Fibroblast of lung (primary cell): ENCODE results near the gene PSG4. TPM values are rescaled to one million over a fixed set of nuclear protein-coding genes. Genes with fewer than 3 reads are reported as not detected.
A peak's percentile ranks its signal among the peaks of the same experiment; 100 is the strongest.
"Not testable (repeated sequence)": the region's sequence is repeated elsewhere in the genome, so short reads cannot be mapped to it uniquely, and the experiment has no call there.

Source experiments
- DNase-seq, 2 donors: peaks; one replicate each; pipeline versions ENCODE4 v3.0.0 to v3.0.0-alpha.2; 2010; ENCODE audit warnings: low read depth in 2 of 2
- H2AFZ ChIP-seq: 2 replicates; pipeline ENCODE4 v1.5.1; 2012; ENCODE audit warnings: low read length, control low read depth, inconsistent platforms
- H3K27ac ChIP-seq: 2 replicates; pipeline ENCODE4 v1.5.1; 2011; ENCODE audit warnings: low read length, control low read depth; ENCODE audit not compliant: insufficient read depth
- H3K27me3 ChIP-seq: 2 replicates; pipeline ENCODE4 v1.5.1; 2011; ENCODE audit warnings: mild to moderate bottlenecking, low read length; ENCODE audit not compliant: control insufficient read depth, insufficient read depth
- H3K36me3 ChIP-seq: 2 replicates; pipeline ENCODE4 v1.5.1; 2011; ENCODE audit warnings: low read length; ENCODE audit not compliant: control insufficient read depth, insufficient read depth
- H3K4me1 ChIP-seq: 2 replicates; pipeline ENCODE4 v1.5.1; 2011; ENCODE audit warnings: low read length; ENCODE audit not compliant: control insufficient read depth, insufficient read depth; ENCODE audit errors: extremely low read depth
- H3K4me2 ChIP-seq: 2 replicates; pipeline ENCODE4 v1.5.1; 2011; ENCODE audit warnings: low read length, control low read depth; ENCODE audit not compliant: insufficient read depth; ENCODE audit errors: extremely low read depth
- H3K4me3 ChIP-seq, 4 experiments: fragments of 200-600 bp in 1 of 4; sonication (generic) in 1 of 4; replicated peaks in 1 of 4; 2 replicates each; pipeline ENCODE4 v1.5.1; 2011 to 2016; ENCODE audit warnings: low read length in 4 of 4, low read depth in 3 of 4, mild to moderate bottlenecking in 3 of 4, control low read depth in 2 of 4, inconsistent platforms in 1 of 4, mixed read lengths in 1 of 4; ENCODE audit not compliant: insufficient read depth in 1 of 4; ENCODE audit errors: control extremely low read depth in 1 of 4
- H3K79me2 ChIP-seq: 2 replicates; pipeline ENCODE4 v1.5.1; 2012; ENCODE audit warnings: mild to moderate bottlenecking, low read length, inconsistent platforms; ENCODE audit not compliant: control insufficient read depth, insufficient read depth
- H3K9ac ChIP-seq: 2 replicates; pipeline ENCODE4 v1.5.1; 2011; ENCODE audit warnings: mild to moderate bottlenecking, low read length, control low read depth; ENCODE audit not compliant: insufficient read depth
- H3K9me3 ChIP-seq: 2 replicates; pipeline ENCODE4 v1.5.1; 2012; ENCODE audit warnings: low read depth, low read length; ENCODE audit not compliant: control insufficient read depth, insufficient read depth
- H4K20me1 ChIP-seq: 2 replicates; pipeline ENCODE4 v1.5.1; 2011; ENCODE audit warnings: low read length; ENCODE audit not compliant: control insufficient read depth, insufficient read depth; ENCODE audit errors: extremely low read depth
- EZH2 ChIP-seq: IDR thresholded peaks from 2 replicates; pipeline ENCODE4 v1.5.1; 2012; ENCODE audit warnings: low read length, control low read depth, mild to moderate bottlenecking; ENCODE audit errors: missing control alignments
- polyA plus RNA-seq, 2 donors: library from polyadenylated mRNA; depleted of rRNA in 1 of 2; stranded (reverse) in 1 of 2; unstranded in 1 of 2; fragments of >200 nt; gene quantifications; 2 replicates each; pipeline ENCODE4 v1.2.1, GENCODE V29; 2011 to 2012; ENCODE audit warnings: missing spikeins in 1 of 2
- total RNA-seq: library from RNA; depleted of rRNA; stranded (reverse); fragments of >200 nt; gene quantifications from 2 replicates; pipeline ENCODE4 v1.2.1, GENCODE V29; 2014
- TF ChIP-seq, protein P1 (sequence below), 2 donors: IDR thresholded peaks in 1 of 2; conservative IDR thresholded peaks in 1 of 2; 1 replicate in 1 of 2; 2 replicates in 1 of 2; pipeline ENCODE4 v1.5.1; 2011 to 2012; ENCODE audit warnings: low read length in 2 of 2, control low read depth in 1 of 2, inconsistent platforms in 1 of 2, low read depth in 1 of 2, mild to moderate bottlenecking in 1 of 2

The PSG4 gene
- total and polyA plus RNA-seq, 2 donors (not counting 1 experiment from before 2014, with no cell fraction given) = 0.17 to 387 TPM

- not testable (repeated sequence) for H4K20me1 ChIP-seq, H3K4me2 ChIP-seq, H3K4me3 ChIP-seq, H3K9ac ChIP-seq, H3K27me3 ChIP-seq, H3K36me3 ChIP-seq, DNase-seq, H3K79me2 ChIP-seq, H3K9me3 ChIP-seq, H2AFZ ChIP-seq, H3K4me1 ChIP-seq, H3K27ac ChIP-seq
These were observed 32.8 kb upstream of the PSG4 start for GRCh38 chr19:43238213-43238612.

- H3K9ac ChIP-seq, H4K20me1 ChIP-seq, H3K4me2 ChIP-seq, H3K36me3 ChIP-seq, H2AFZ ChIP-seq, H3K79me2 ChIP-seq, H3K9me3 ChIP-seq, H3K4me3 ChIP-seq, H3K4me1 ChIP-seq, H3K27ac ChIP-seq, H3K27me3 ChIP-seq: not testable (repeated sequence)
- peak in 1 of 2 donors; percentile 10 for DNase-seq
These were observed 30.2 kb upstream of the PSG4 start for GRCh38 chr19:43235686-43236085.

DNA sequence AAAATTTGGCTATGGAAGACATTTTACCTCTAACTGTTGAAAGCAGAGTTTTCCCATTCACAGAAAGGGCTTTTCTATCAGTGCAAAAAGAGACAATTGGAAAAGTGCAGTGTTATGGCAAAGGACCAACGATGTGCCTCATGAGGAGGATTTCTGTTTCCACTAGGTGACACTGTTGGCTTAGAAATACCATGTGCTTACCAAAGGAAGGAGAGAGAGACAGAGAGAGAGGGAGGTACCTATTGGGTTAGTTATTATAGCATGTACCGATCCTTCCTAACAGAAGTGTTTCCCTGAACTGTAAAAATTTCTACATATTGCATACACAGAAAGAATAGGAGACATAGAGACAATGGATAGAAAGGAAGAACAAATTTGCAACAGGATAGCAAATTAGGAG lies 23.9 kb upstream of the PSG4 start:
- Histone ChIP-seq H3K4me2 (no peak overlapping the region), H3K27me3 (no peaks in the 10 kb centered on the region), H3K79me2 (no peaks in the 10 kb centered on the region), H3K9me3 (no peaks in the 10 kb centered on the region), H3K36me3 (no peaks in the 10 kb centered on the region), H3K4me3 (no peak overlapping the region), H3K9ac (no peak overlapping the region), H3K4me1 (no peaks in the 10 kb centered on the region), H3K27ac (no peak overlapping the region), H2AFZ (no peak overlapping the region), H4K20me1 (no peaks in the 10 kb centered on the region)
- no peak for TF ChIP-seq EZH2
- TF ChIP-seq, protein P1, sequence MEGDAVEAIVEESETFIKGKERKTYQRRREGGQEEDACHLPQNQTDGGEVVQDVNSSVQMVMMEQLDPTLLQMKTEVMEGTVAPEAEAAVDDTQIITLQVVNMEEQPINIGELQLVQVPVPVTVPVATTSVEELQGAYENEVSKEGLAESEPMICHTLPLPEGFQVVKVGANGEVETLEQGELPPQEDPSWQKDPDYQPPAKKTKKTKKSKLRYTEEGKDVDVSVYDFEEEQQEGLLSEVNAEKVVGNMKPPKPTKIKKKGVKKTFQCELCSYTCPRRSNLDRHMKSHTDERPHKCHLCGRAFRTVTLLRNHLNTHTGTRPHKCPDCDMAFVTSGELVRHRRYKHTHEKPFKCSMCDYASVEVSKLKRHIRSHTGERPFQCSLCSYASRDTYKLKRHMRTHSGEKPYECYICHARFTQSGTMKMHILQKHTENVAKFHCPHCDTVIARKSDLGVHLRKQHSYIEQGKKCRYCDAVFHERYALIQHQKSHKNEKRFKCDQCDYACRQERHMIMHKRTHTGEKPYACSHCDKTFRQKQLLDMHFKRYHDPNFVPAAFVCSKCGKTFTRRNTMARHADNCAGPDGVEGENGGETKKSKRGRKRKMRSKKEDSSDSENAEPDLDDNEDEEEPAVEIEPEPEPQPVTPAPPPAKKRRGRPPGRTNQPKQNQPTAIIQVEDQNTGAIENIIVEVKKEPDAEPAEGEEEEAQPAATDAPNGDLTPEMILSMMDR (conservative IDR thresholded peaks at IDR 0.05 in 1 of 2, IDR thresholded peaks at IDR 0.05 in 1 of 2; ENCODE audit: low read depth in 1 of 2, low read length in 2 of 2) = no peak
- peak in 1 of 2 donors; percentile 11 for DNase-seq

DNA sequence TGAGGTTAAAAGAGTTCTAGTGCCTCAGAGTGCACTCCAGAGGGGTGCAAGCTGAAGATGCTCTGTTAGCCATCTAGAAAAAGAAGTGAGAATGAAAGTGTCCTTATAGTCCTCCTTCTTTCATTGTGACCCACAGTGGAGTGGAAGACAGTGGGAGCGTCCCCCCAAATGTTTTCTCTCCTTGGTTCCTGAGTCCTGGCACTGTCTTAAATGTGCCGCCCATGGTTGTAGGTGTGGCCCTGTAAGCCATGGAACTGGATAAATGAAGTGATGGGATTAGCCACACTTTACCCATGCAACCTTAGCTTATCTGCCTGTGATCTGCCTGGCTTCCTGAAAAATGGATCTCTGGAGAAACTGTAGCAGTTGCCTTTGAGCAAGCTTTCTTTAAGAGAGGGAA lies 23.3 kb upstream of the PSG4 start:
- H3K4me1 ChIP-seq, H4K20me1 ChIP-seq, H3K27ac ChIP-seq, H3K9ac ChIP-seq, H2AFZ ChIP-seq, H3K4me2 ChIP-seq, H3K9me3 ChIP-seq, H3K36me3 ChIP-seq, H3K79me2 ChIP-seq, H3K27me3 ChIP-seq, DNase-seq, H3K4me3 ChIP-seq: not testable (repeated sequence)

- not testable (repeated sequence) for H3K9ac ChIP-seq, DNase-seq, H3K4me2 ChIP-seq, H3K36me3 ChIP-seq, H3K9me3 ChIP-seq, H3K27me3 ChIP-seq, H3K4me3 ChIP-seq, H4K20me1 ChIP-seq, H3K4me1 ChIP-seq, H3K79me2 ChIP-seq, H3K27ac ChIP-seq, H2AFZ ChIP-seq
These were observed 21.5 kb upstream of the PSG4 start for GRCh38 chr19:43226986-43227385.
